ENCODE measurements around the gene PARP2.

The PARP2 gene

GRCh38 chr14:20381341-20381740 is 37.9 kb downstream of the PARP2 start:
- TF ChIP-seq CTCF (IDR thresholded peaks at IDR 0.05; ENCODE audit: borderline replicate concordance, control extremely low read depth, extremely low read depth, insufficient read depth, missing control alignments): no peak
- no peak for DNase-seq (ENCODE audit: low spot score)
- in situ Hi-C loops (cut with MboI; ENCODE audit: low sequenced_read_pairs, unreplicated experiment): no loop called here

- DNase-seq (ENCODE audit: low spot score): no peak
- no peak for TF ChIP-seq CTCF (IDR thresholded peaks at IDR 0.05; ENCODE audit: borderline replicate concordance, control extremely low read depth, extremely low read depth, insufficient read depth, missing control alignments)
- in situ Hi-C loops (cut with MboI; ENCODE audit: low sequenced_read_pairs, unreplicated experiment): no loop called here
These were observed 39.1 kb downstream of the PARP2 start for GRCh38 chr14:20382526-20382925.

- DNase-seq (ENCODE audit: low spot score): no peak
- in situ Hi-C loops (cut with MboI; ENCODE audit: low sequenced_read_pairs, unreplicated experiment): no loop called here
- TF ChIP-seq CTCF (IDR thresholded peaks at IDR 0.05; ENCODE audit: borderline replicate concordance, control extremely low read depth, extremely low read depth, insufficient read depth, missing control alignments): no peak
These were observed 39.6 kb downstream of the PARP2 start for GRCh38 chr14:20383032-20383431.

GRCh38 chr14:20383636-20384035 is 40.2 kb downstream of the PARP2 start:
- in situ Hi-C loops (cut with MboI; ENCODE audit: low sequenced_read_pairs, unreplicated experiment): no loop called here
- DNase-seq (ENCODE audit: low spot score): no peak
- TF ChIP-seq CTCF (IDR thresholded peaks at IDR 0.05; ENCODE audit: borderline replicate concordance, control extremely low read depth, extremely low read depth, insufficient read depth, missing control alignments): no peak

- in situ Hi-C loops (cut with MboI; ENCODE audit: low sequenced_read_pairs, unreplicated experiment): no loop called here
These were observed 40.9 kb downstream of the PARP2 start for GRCh38 chr14:20384321-20384720.

GRCh38 chr14:20384886-20385285 is 41.5 kb downstream of the PARP2 start:
- in situ Hi-C loops (cut with MboI; ENCODE audit: low sequenced_read_pairs, unreplicated experiment): no loop called here
- no peak for TF ChIP-seq CTCF (IDR thresholded peaks at IDR 0.05; ENCODE audit: borderline replicate concordance, control extremely low read depth, extremely low read depth, insufficient read depth, missing control alignments)
- DNase-seq (ENCODE audit: low spot score): no peak

More at GRCh38 chr14:20384321-20384720, 40.9 kb downstream of the PARP2 start:
- DNase-seq (ENCODE audit: low spot score): no peak
- TF ChIP-seq CTCF (IDR thresholded peaks at IDR 0.05; ENCODE audit: borderline replicate concordance, control extremely low read depth, extremely low read depth, insufficient read depth, missing control alignments): no peak
